AG09309 (cell line): ENCODE data around the gene ZFAND3.

ENCODE experiments used
- DNase-seq: peaks from one replicate; pipeline ENCODE4 v3.0.0-alpha.2; 2010; ENCODE audit warnings: low read depth
- H3K4me3 ChIP-seq: 2 replicates; pipeline ENCODE4 v1.5.1; 2011; ENCODE audit warnings: mild to moderate bottlenecking, low read depth, low read length, moderate library complexity; ENCODE audit not compliant: control insufficient read depth
- TF ChIP-seq, protein P1 (sequence below): IDR thresholded peaks from 2 replicates; pipeline ENCODE4 v1.5.1; 2011; ENCODE audit warnings: mild to moderate bottlenecking, low read depth, low read length, inconsistent platforms; ENCODE audit not compliant: insufficient read depth, control insufficient read depth; ENCODE audit errors: missing control alignments

ZFAND3 gene

DNA sequence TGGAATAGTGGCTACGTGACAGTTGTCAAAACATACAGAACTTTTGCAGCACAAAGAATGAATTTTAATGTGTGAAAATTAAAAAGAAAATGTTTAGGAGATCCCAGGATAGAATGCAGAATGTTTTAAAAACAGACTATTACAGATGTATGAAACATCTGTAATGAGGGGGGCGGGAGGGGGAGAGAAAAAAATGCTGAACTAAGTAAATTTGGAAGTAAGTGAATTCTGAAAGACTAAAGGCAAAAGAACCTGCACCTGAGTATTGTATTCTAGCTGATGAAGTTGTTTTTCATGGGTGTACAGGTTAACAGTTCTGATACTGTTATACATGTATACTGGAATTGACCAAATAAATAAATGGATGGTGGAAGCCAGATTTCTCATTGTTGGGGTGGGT is 178.8 kb downstream of the ZFAND3 start:
- DNase-seq, result no peak
- no peak overlapping the region for H3K4me3 ChIP-seq
- TF ChIP-seq, protein P1, sequence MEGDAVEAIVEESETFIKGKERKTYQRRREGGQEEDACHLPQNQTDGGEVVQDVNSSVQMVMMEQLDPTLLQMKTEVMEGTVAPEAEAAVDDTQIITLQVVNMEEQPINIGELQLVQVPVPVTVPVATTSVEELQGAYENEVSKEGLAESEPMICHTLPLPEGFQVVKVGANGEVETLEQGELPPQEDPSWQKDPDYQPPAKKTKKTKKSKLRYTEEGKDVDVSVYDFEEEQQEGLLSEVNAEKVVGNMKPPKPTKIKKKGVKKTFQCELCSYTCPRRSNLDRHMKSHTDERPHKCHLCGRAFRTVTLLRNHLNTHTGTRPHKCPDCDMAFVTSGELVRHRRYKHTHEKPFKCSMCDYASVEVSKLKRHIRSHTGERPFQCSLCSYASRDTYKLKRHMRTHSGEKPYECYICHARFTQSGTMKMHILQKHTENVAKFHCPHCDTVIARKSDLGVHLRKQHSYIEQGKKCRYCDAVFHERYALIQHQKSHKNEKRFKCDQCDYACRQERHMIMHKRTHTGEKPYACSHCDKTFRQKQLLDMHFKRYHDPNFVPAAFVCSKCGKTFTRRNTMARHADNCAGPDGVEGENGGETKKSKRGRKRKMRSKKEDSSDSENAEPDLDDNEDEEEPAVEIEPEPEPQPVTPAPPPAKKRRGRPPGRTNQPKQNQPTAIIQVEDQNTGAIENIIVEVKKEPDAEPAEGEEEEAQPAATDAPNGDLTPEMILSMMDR, result no peak

- DNase-seq, result no peak
- H3K4me3 ChIP-seq, result no peak overlapping the region
- TF ChIP-seq, protein P1, result no peak
Measured at GRCh38 chr6:38001386-38001785, 181.9 kb downstream of the ZFAND3 start.

DNA sequence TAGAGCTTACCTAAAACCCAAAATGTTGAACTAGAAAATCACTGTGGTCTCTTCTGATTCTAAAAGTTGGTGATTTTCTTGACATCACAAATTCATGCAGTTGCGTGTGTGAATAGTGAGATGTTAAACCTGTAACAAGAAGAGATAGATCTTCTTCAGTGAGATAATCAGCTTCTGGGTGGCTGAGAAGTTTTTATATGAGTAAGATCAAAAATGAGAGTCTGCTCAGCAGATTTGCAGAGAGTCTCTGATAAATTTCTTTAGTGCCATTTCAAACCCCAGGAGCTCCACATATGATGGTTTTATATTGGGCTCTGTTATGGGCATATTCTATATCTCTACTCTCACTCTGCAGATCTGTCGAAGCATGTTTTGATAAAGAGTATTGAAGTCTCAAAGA is 185.4 kb downstream of the ZFAND3 start:
- DNase-seq, result no peak
- TF ChIP-seq, protein P1, result no peak
- no peak overlapping the region for H3K4me3 ChIP-seq

DNA sequence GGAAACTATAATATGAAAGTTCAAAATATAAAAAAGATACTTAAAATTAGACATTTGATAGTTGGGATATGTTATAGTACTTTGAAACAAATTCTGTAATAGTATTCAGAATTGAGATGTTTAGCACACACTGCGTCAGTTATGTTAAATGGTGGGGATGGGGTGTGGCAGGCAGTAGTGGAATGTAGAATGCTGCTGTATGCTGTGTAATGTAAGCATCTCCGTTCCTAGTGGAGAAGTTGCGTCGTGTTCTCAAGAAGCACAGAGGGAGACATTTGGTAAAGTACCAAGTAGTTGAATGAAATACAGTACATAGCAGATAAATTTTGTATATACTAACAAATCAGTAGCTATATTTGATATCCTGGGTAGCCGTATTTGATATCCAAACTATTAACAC is 192.4 kb downstream of the ZFAND3 start:
- TF ChIP-seq, protein P1, result no peak
- H3K4me3 ChIP-seq, result no peak overlapping the region
- DNase-seq, result no peak

DNA sequence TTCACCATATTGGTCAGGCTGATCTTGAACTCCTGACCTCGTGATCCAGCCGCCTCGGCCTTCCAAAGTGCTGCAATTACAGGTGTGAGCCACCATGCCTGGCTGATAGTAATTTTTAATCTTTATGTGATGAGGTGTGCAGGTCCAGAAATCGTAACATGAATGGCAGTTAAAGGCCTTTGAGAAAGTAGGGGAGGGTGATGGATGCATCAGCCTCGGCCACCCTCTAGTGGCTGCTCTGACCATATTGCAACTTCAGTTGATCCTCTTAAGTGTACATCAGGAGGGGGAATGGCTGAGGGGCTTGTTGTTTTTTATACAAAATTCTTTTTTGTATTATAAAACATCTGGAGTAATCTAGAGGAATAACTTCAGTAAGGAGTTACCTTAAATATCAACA is 193.0 kb downstream of the ZFAND3 start:
- no peak overlapping the region for H3K4me3 ChIP-seq
- peak; percentile 4 for DNase-seq
- TF ChIP-seq, protein P1, result peak; percentile 70

DNA sequence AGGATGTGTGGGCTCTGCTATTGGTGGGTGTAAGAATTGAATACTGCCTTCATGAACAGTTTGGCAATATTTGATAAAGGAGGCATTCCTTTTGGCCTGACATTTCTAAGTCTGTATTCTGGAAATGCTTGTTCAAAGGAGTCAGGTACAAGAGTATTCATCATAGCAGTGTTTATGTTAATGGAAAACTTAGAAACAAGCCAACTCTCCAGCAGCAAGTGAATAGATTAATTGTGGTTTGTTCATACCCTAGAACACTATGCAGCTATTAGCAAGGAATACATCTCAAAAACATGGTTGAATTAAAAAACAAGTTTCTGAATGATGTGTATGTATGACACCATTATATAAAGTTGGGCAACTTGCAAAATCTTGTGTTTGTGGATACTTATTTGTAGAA is 195.8 kb downstream of the ZFAND3 start:
- no peak overlapping the region for H3K4me3 ChIP-seq
- DNase-seq, result no peak
- TF ChIP-seq, protein P1, result no peak

DNA sequence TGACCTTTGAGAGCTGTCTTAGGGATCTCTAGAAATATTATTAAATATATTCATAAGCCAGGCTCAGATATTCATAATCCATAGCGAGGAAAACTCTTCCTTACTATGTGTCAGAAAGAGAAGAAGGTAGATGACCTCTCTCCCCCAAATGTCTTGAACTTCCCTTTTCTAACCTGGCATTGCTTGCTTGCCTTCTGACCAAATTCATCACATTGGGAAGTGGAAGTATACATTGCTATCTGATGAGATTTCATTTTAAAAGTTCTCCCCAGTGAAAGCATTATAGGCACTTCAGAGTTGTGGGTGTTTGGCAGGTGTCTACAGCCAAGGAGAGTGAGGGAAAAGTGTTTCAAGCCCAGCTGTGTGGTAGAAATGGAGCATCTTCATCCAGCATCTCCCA is 197.3 kb downstream of the ZFAND3 start:
- no peak for DNase-seq
- H3K4me3 ChIP-seq, result no peak overlapping the region
- TF ChIP-seq, protein P1, result no peak
